HG03342 (cell line): ENCODE data around the gene ANKS4B.
"Not testable (repeated sequence)": the region's sequence is repeated elsewhere in the genome, so short reads cannot be mapped to it uniquely, and the experiment has no call there.

Experiments used
- ATAC-seq: cut with Tn5 transposase; IDR thresholded peaks from one replicate; pipeline ENCODE4 v1.9.1; 2021; ENCODE audit warnings: mild to moderate bottlenecking, moderate library complexity; ENCODE audit not compliant: unreplicated experiment

Gene ANKS4B

GRCh38 chr16:21233521-21234150 is at the start of gene ANKS4B:
Gene ANKS4B (plus strand): TSS chr16:21233699. CDS start chr16:21233738, 39 bp downstream.
- no peak for ATAC-seq

GRCh38 chr16:21183995-21184394 is 49.5 kb upstream of the ANKS4B start:
- ATAC-seq, result no peak

GRCh38 chr16:21184834-21185233 is 48.7 kb upstream of the ANKS4B start:
- ATAC-seq, result no peak

GRCh38 chr16:21185659-21186325 is 47.7 kb upstream of the ANKS4B start:
- no peak for ATAC-seq

GRCh38 chr16:21186326-21186691 is 47.2 kb upstream of the ANKS4B start:
- ATAC-seq, result no peak

- ATAC-seq, result no peak
These were observed 44.2 kb upstream of the ANKS4B start for GRCh38 chr16:21189311-21189710.

GRCh38 chr16:21190013-21190412 is 43.5 kb upstream of the ANKS4B start:
- ATAC-seq, result no peak

- no peak for ATAC-seq
These were observed 42.9 kb upstream of the ANKS4B start for GRCh38 chr16:21190599-21190998.

- no peak for ATAC-seq
These were observed 40.5 kb upstream of the ANKS4B start for GRCh38 chr16:21192991-21193390.

- ATAC-seq, result no peak
These were observed 38.7 kb upstream of the ANKS4B start for GRCh38 chr16:21194771-21195301.

- ATAC-seq, result not testable (repeated sequence)
These were observed 38.2 kb upstream of the ANKS4B start for GRCh38 chr16:21195330-21195729.

- no peak for ATAC-seq
These were observed 36.4 kb upstream of the ANKS4B start for GRCh38 chr16:21197112-21197511.

- ATAC-seq, result no peak
These were observed 35.9 kb upstream of the ANKS4B start for GRCh38 chr16:21197621-21198020.

GRCh38 chr16:21199607-21200218 is 33.8 kb upstream of the ANKS4B start:
- no peak for ATAC-seq

GRCh38 chr16:21203155-21203797 is 30.2 kb upstream of the ANKS4B start:
- no peak for ATAC-seq

- no peak for ATAC-seq
These were observed 28.2 kb upstream of the ANKS4B start for GRCh38 chr16:21205303-21205702.

GRCh38 chr16:21206550-21206949 is 26.9 kb upstream of the ANKS4B start:
- no peak for ATAC-seq

GRCh38 chr16:21208446-21209230 is 24.9 kb upstream of the ANKS4B start:
- ATAC-seq, result no peak

GRCh38 chr16:21211486-21211885 is 22.0 kb upstream of the ANKS4B start, which contains the start of gene ZP2:
Gene ZP2 (minus strand): TSS chr16:21211574. CDS start chr16:21211547, 27 bp downstream.
- ATAC-seq, result no peak

- no peak for ATAC-seq
These were observed 19.4 kb upstream of the ANKS4B start for GRCh38 chr16:21214086-21214485.

GRCh38 chr16:21217121-21217520 is 16.4 kb upstream of the ANKS4B start:
- ATAC-seq, result no peak
